HepG2 (cell line): Measurements from ENCODE around the gene DNASE1. TPM values are rescaled to one million over a fixed set of nuclear protein-coding genes. Genes with fewer than 3 reads are reported as not detected.
A peak's percentile ranks its signal among the peaks of the same experiment; 100 is the strongest.

Experiments
- BCL3 ChIP-seq: sonication (generic); formaldehyde crosslinking; IDR thresholded peaks from 2 replicates; pipeline ENCODE4 v1.5.1; 2020; ENCODE audit warnings: mild to moderate bottlenecking, missing genetic modification reagents, moderate library complexity
- ERF ChIP-seq: IDR thresholded peaks from 2 replicates; pipeline ENCODE4 v1.6.1; 2018; ENCODE audit warnings: missing biosample characterization, missing genetic modification reagents
- LBX2 ChIP-seq: sonication (generic); formaldehyde crosslinking; IDR thresholded peaks from 2 replicates; pipeline ENCODE4 v1.5.0; 2020; ENCODE audit warnings: missing genetic modification reagents, mild to moderate bottlenecking, borderline replicate concordance
- MZF1 ChIP-seq: sonication (generic); formaldehyde crosslinking; IDR thresholded peaks from 2 replicates; pipeline ENCODE4 v1.8.1; 2023; ENCODE audit warnings: mild to moderate bottlenecking, missing genetic modification reagents, borderline replicate concordance
- NFYC ChIP-seq: IDR thresholded peaks from 2 replicates; pipeline ENCODE4 v1.6.1; 2016; ENCODE audit warnings: missing genetic modification reagents, missing compliant biosample characterization
- SALL2 ChIP-seq: sonication (generic); formaldehyde crosslinking; IDR thresholded peaks from 2 replicates; pipeline ENCODE4 v1.8.1; 2023; ENCODE audit warnings: mild to moderate bottlenecking, missing genetic modification reagents, inconsistent platforms
- SAP130 ChIP-seq: IDR thresholded peaks from 2 replicates; pipeline ENCODE4 v1.6.1; 2016; ENCODE audit warnings: low read depth
- SMAD3 ChIP-seq: sonication (generic); formaldehyde crosslinking; IDR thresholded peaks from 2 replicates; pipeline ENCODE4 v1.4.0; 2020; ENCODE audit warnings: missing genetic modification reagents
- TERF1 ChIP-seq: sonication (generic); formaldehyde crosslinking; IDR thresholded peaks from 2 replicates; pipeline ENCODE4 v1.8.0; 2022; ENCODE audit warnings: mild to moderate bottlenecking, missing genetic modification reagents, moderate library complexity
- ZMYM3 ChIP-seq: sonication (generic); formaldehyde crosslinking; IDR thresholded peaks from 2 replicates; pipeline ENCODE4 v1.5.1; 2020; ENCODE audit warnings: mild to moderate bottlenecking, missing genetic modification reagents
- ZNF546 ChIP-seq: sonication (generic); formaldehyde crosslinking; conservative IDR thresholded peaks from 2 replicates; pipeline ENCODE4 v1.8.1; 2023; ENCODE audit warnings: mild to moderate bottlenecking, missing genetic modification reagents
- ZNF577 ChIP-seq: sonication (generic); formaldehyde crosslinking; IDR thresholded peaks from 2 replicates; pipeline ENCODE4 v1.4.0; 2020; ENCODE audit warnings: mild to moderate bottlenecking, low read depth, missing genetic modification reagents, borderline replicate concordance
- ZNF691 ChIP-seq: sonication (generic); formaldehyde crosslinking; IDR thresholded peaks from 2 replicates; pipeline ENCODE4 v1.4.0; 2020; ENCODE audit warnings: missing genetic modification reagents, low read depth, mild to moderate bottlenecking, borderline replicate concordance
- ZNF724P ChIP-seq: sonication (generic); formaldehyde crosslinking; IDR thresholded peaks from 2 replicates; pipeline ENCODE4 v1.8.0; 2022; ENCODE audit warnings: missing genetic modification reagents, borderline replicate concordance
- ZNF761 ChIP-seq: sonication (generic); formaldehyde crosslinking; conservative IDR thresholded peaks from 2 replicates; pipeline ENCODE4 v1.4.0; 2020; ENCODE audit warnings: mild to moderate bottlenecking, missing genetic modification reagents
- polyA plus RNA-seq, 8 experiments: library from polyadenylated mRNA; depleted of rRNA in 3 of 8; stranded (reverse) in 7 of 8; unstranded in 1 of 8; fragments of >200 nt; fragmentation: Illumina TruSeq in 4 of 8; extraction: Trizol in 4 of 8; gene quantifications; 2 replicates each; pipeline versions ENCODE4 v1.2.1 to v1.2.3, GENCODE V29; 2011 to 2016; ENCODE audit warnings: low read depth in 4 of 8, missing spikeins in 1 of 8, mixed read lengths in 1 of 8; ENCODE audit not compliant: insufficient read depth in 1 of 8
- total RNA-seq, 5 experiments: library from RNA; depleted of rRNA; stranded (reverse); fragments of >200 nt; fragmentation: Illumina TruSeq; extraction: Trizol; gene quantifications; 2 replicates each; pipeline ENCODE4 v1.2.3, GENCODE V29; 2016; ENCODE audit warnings: low read depth in 1 of 5
- TF ChIP-seq, protein P1 (sequence below), 2 experiments: fragments of 450-650 bp in 1 of 2; sonication (generic) in 1 of 2; formaldehyde crosslinking in 1 of 2; IDR thresholded peaks; 2 replicates each; pipeline versions ENCODE4 v1.6.1 to v1.8.0; 2016 to 2022; ENCODE audit warnings: antibody characterized with exemption in 1 of 2, mild to moderate bottlenecking in 1 of 2, missing genetic modification reagents in 1 of 2

DNASE1 gene
- total and polyA plus RNA-seq, 2 of the 13 experiments (the other 11 are each of a cell fraction or from before 2014, with no cell fraction given) = 7.1 to 11.1 TPM

DNA sequence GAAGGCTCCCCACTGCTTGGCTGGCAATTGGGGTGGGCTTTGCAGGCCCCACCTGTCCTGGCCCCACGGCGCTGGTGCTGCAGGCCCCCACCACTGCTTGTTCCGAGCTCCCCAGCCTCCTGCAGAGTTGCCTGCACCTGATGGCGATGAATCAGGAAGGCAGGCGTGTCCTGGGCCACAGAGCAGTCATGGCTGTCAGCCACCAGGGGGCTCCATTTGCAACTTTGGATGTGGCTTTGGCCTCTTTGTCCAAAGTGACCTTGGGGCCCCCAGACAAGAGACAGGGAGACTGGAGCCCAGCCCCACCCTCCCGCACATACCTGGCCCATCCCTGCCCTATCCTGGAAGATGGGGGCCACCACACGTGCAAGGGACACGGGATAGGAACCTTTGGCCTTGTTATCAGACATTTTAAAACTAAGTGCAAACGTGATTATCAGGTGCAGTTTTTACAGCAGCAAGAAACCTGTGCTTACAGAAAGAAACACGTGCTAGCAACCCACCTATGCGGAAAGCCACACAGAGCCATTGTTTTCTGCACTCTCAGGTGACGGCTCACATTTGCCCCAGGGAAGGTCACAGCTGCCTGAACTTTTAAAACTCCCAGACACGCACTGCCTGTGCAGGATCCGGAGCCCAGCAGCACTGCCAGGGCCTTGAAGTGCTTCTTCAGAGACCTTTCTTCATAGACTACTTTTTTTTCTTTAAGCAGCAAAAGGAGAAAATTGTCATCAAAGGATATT is at the start of gene DNASE1 (continued):
- TF ChIP-seq ZNF691 (CRISPR knock-in tag) (peak; percentile 59; the same call in 1 of the 2 replicates), ZNF577 (CRISPR knock-in tag) (no peak), SMAD3 (CRISPR knock-in tag) (peak; percentile 80), SAP130 (CRISPR knock-in tag) (peak; percentile 76), TERF1 (no peak), ZNF724P (CRISPR knock-in tag) (no peak), ZMYM3 (CRISPR knock-in tag) (peak; percentile 78), BCL3 (no peak), ZNF546 (CRISPR knock-in tag) (no peak), MZF1 (CRISPR knock-in tag) (no peak), NFYC (no peak), ERF (CRISPR knock-in tag) (no peak), SALL2 (no peak), ZNF761 (no peak), LBX2 (no peak)
- TF ChIP-seq, protein P1, sequence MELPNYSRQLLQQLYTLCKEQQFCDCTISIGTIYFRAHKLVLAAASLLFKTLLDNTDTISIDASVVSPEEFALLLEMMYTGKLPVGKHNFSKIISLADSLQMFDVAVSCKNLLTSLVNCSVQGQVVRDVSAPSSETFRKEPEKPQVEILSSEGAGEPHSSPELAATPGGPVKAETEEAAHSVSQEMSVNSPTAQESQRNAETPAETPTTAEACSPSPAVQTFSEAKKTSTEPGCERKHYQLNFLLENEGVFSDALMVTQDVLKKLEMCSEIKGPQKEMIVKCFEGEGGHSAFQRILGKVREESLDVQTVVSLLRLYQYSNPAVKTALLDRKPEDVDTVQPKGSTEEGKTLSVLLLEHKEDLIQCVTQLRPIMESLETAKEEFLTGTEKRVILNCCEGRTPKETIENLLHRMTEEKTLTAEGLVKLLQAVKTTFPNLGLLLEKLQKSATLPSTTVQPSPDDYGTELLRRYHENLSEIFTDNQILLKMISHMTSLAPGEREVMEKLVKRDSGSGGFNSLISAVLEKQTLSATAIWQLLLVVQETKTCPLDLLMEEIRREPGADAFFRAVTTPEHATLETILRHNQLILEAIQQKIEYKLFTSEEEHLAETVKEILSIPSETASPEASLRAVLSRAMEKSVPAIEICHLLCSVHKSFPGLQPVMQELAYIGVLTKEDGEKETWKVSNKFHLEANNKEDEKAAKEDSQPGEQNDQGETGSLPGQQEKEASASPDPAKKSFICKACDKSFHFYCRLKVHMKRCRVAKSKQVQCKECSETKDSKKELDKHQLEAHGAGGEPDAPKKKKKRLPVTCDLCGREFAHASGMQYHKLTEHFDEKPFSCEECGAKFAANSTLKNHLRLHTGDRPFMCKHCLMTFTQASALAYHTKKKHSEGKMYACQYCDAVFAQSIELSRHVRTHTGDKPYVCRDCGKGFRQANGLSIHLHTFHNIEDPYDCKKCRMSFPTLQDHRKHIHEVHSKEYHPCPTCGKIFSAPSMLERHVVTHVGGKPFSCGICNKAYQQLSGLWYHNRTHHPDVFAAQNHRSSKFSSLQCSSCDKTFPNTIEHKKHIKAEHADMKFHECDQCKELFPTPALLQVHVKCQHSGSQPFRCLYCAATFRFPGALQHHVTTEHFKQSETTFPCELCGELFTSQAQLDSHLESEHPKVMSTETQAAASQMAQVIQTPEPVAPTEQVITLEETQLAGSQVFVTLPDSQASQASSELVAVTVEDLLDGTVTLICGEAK (IDR thresholded peaks at IDR 0.05) = no peak
- TF ChIP-seq, protein P1 (CRISPR knock-in tag; IDR thresholded peaks at IDR 0.05) = no peak
